Astrocyte (in vitro differentiated cells and primary cell): ENCODE data around the gene PTPRT. TPM values are rescaled to one million over a fixed set of nuclear protein-coding genes. Genes with fewer than 3 reads are reported as not detected.

Experiments used
- DNase-seq: peaks from one replicate; pipeline ENCODE4 v3.0.0-alpha.2; 2010; ENCODE audit warnings: low read depth
- FAIRE-seq: peaks from 2 replicates; lab custom pipeline; 2011; peaks lifted over from hg19 to GRCh38; lab: Jason Lieb, UNC
- H2AFZ ChIP-seq: 2 replicates; pipeline ENCODE4 v1.6.0; 2012; ENCODE audit warnings: low read depth, low read length, inconsistent platforms
- H3K27ac ChIP-seq: 2 replicates; pipeline ENCODE4 v1.5.1; 2011; ENCODE audit warnings: low read depth, low read length, inconsistent platforms
- H3K27me3 ChIP-seq: 2 replicates; pipeline ENCODE4 v1.6.0; 2011; ENCODE audit warnings: low read length, inconsistent platforms; ENCODE audit not compliant: insufficient read depth
- H3K36me3 ChIP-seq: 2 replicates; pipeline ENCODE4 v1.5.1; 2011; ENCODE audit warnings: low read length, inconsistent platforms; ENCODE audit not compliant: insufficient read depth
- H3K4me1 ChIP-seq: 2 replicates; pipeline ENCODE4 v1.5.1; 2011; ENCODE audit warnings: low read length, inconsistent platforms; ENCODE audit not compliant: insufficient read depth
- H3K4me2 ChIP-seq: 2 replicates; pipeline ENCODE4 v1.6.0; 2012; ENCODE audit warnings: low read length, inconsistent platforms
- H3K4me3 ChIP-seq: 2 replicates; pipeline ENCODE4 v1.5.1; 2011; ENCODE audit warnings: low read depth, mild to moderate bottlenecking, low read length, inconsistent platforms; ENCODE audit not compliant: insufficient read depth
- H3K79me2 ChIP-seq: 2 replicates; pipeline ENCODE4 v1.6.0; 2012; ENCODE audit warnings: mild to moderate bottlenecking, low read length, inconsistent platforms; ENCODE audit not compliant: insufficient read depth
- H3K9ac ChIP-seq: 2 replicates; pipeline ENCODE4 v1.6.0; 2012; ENCODE audit warnings: mild to moderate bottlenecking, low read length, inconsistent platforms
- H3K9me3 ChIP-seq: 2 replicates; pipeline ENCODE4 v1.5.1; 2012; ENCODE audit warnings: low read depth, mild to moderate bottlenecking, low read length, inconsistent platforms; ENCODE audit not compliant: insufficient read depth
- H4K20me1 ChIP-seq: 2 replicates; pipeline ENCODE4 v1.6.0; 2012; ENCODE audit warnings: low read length, inconsistent platforms; ENCODE audit not compliant: insufficient read depth
- H3K27ac Mint-ChIP-seq: one replicate; pipeline ENCODE4 v1.8.0; 2021; ENCODE audit warnings: mild to moderate bottlenecking, mixed read lengths; ENCODE audit not compliant: unreplicated experiment
- H3K27me3 Mint-ChIP-seq: one replicate; pipeline ENCODE4 v1.8.0; 2021; ENCODE audit warnings: low read depth, mixed read lengths; ENCODE audit not compliant: unreplicated experiment
- H3K36me3 Mint-ChIP-seq: one replicate; pipeline ENCODE4 v1.8.0; 2021; ENCODE audit warnings: low read depth, mixed read lengths; ENCODE audit not compliant: unreplicated experiment
- H3K4me1 Mint-ChIP-seq: one replicate; pipeline ENCODE4 v1.8.0; 2021; ENCODE audit warnings: low read depth, mixed read lengths; ENCODE audit not compliant: unreplicated experiment
- H3K4me3 Mint-ChIP-seq: one replicate; pipeline ENCODE4 v1.8.0; 2021; ENCODE audit warnings: mild to moderate bottlenecking, moderate library complexity, mixed read lengths; ENCODE audit not compliant: unreplicated experiment
- H3K9me3 Mint-ChIP-seq: one replicate; pipeline ENCODE4 v1.8.0; 2021; ENCODE audit warnings: mild to moderate bottlenecking, mixed read lengths; ENCODE audit not compliant: unreplicated experiment
- EZH2 ChIP-seq: IDR thresholded peaks from 2 replicates; pipeline ENCODE4 v1.6.1; 2012; ENCODE audit warnings: mild to moderate bottlenecking, low read length, inconsistent platforms; ENCODE audit not compliant: insufficient read depth
- total RNA-seq: library from RNA; stranded (reverse); gene quantifications from 2 replicates; pipeline ENCODE4 v1.2.1, GENCODE V29; 2021
- TF ChIP-seq, protein P1 (sequence below): IDR thresholded peaks from 2 replicates; pipeline ENCODE4 v1.5.1; 2011; ENCODE audit warnings: low read depth, mild to moderate bottlenecking, inconsistent platforms, low read length, moderate library complexity; ENCODE audit not compliant: insufficient read depth

The PTPRT gene
- total RNA-seq, 1 donor from 2014 or later, result 0.25 TPM

GRCh38 chr20:43058077-43058476 lies 131.6 kb downstream of the PTPRT start:
- Histone ChIP-seq H3K9ac (no peak overlapping the region), H2AFZ (no peak overlapping the region), H3K4me1 (no peaks in the 10 kb centered on the region), H3K27ac (no peak overlapping the region), H3K9me3 (peaks cover 4% of the 10 kb centered on the region), H3K4me2 (no peak overlapping the region), H3K79me2 (no peaks in the 10 kb centered on the region), H3K27me3 (no peaks in the 10 kb centered on the region), H3K36me3 (no peaks in the 10 kb centered on the region), H4K20me1 (no peaks in the 10 kb centered on the region), H3K4me3 (no peak overlapping the region)
- DNase-seq, result no peak
- H3K4me1 Mint-ChIP-seq, result no peaks in the 10 kb centered on the region
- FAIRE-seq, result no peak
- H3K4me3 Mint-ChIP-seq, result no peak overlapping the region
- H3K27ac Mint-ChIP-seq, result no peak overlapping the region
- no peaks in the 10 kb centered on the region for H3K27me3 Mint-ChIP-seq
- TF ChIP-seq EZH2, result no peak
- TF ChIP-seq, protein P1, sequence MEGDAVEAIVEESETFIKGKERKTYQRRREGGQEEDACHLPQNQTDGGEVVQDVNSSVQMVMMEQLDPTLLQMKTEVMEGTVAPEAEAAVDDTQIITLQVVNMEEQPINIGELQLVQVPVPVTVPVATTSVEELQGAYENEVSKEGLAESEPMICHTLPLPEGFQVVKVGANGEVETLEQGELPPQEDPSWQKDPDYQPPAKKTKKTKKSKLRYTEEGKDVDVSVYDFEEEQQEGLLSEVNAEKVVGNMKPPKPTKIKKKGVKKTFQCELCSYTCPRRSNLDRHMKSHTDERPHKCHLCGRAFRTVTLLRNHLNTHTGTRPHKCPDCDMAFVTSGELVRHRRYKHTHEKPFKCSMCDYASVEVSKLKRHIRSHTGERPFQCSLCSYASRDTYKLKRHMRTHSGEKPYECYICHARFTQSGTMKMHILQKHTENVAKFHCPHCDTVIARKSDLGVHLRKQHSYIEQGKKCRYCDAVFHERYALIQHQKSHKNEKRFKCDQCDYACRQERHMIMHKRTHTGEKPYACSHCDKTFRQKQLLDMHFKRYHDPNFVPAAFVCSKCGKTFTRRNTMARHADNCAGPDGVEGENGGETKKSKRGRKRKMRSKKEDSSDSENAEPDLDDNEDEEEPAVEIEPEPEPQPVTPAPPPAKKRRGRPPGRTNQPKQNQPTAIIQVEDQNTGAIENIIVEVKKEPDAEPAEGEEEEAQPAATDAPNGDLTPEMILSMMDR, result no peak
- no peaks in the 10 kb centered on the region for H3K36me3 Mint-ChIP-seq
- H3K9me3 Mint-ChIP-seq, result peaks cover 7% of the 10 kb centered on the region

DNA sequence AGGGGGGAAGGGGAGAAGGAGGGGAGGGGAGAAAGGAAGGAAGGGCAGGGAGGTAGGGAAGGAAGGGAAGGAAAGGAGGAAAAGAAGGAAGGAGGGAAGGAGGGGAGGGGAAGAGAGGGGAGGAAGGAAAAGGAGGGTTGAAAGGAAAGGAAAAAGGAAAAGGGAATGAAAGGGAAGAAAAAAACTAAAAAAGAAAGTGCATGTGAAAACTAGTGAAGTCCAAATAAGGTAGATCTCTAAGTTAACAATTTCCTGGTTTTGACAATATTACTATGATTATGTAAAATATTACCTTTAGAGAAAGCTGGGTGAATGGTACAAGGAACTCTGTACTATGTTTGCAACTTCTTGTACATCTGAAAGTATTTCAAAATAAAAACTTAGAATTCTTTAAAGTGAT lies 132.4 kb downstream of the PTPRT start:
- H4K20me1 ChIP-seq, result no peaks in the 10 kb centered on the region
- no peaks in the 10 kb centered on the region for H3K36me3 Mint-ChIP-seq
- no peaks in the 10 kb centered on the region for H3K36me3 ChIP-seq
- no peak overlapping the region for H3K27ac ChIP-seq
- H3K27me3 Mint-ChIP-seq, result no peaks in the 10 kb centered on the region
- H3K4me3 Mint-ChIP-seq, result no peak overlapping the region
- no peaks in the 10 kb centered on the region for H3K4me1 ChIP-seq
- peaks cover 8% of the 10 kb centered on the region for H3K9me3 Mint-ChIP-seq
- H3K27ac Mint-ChIP-seq, result no peak overlapping the region
- DNase-seq (no peak), FAIRE-seq (no peak)
- no peaks in the 10 kb centered on the region for H3K27me3 ChIP-seq
- no peak overlapping the region for H3K9ac ChIP-seq
- H3K4me3 ChIP-seq, result no peak overlapping the region
- no peaks in the 10 kb centered on the region for H3K4me1 Mint-ChIP-seq
- H3K9me3 ChIP-seq, result peaks cover 4% of the 10 kb centered on the region
- TF ChIP-seq, protein P1, result no peak
- TF ChIP-seq EZH2, result no peak
- no peaks in the 10 kb centered on the region for H3K79me2 ChIP-seq
- H2AFZ ChIP-seq, result no peak overlapping the region
- H3K4me2 ChIP-seq, result no peak overlapping the region

GRCh38 chr20:43055181-43055884 lies 134.4 kb downstream of the PTPRT start:
- H3K4me1 ChIP-seq, result no peaks in the 10 kb centered on the region
- FAIRE-seq (no peak), DNase-seq (no peak)
- Mint-ChIP-seq H3K4me3 (no peak overlapping the region), H3K9me3 (peaks cover 4% of the 10 kb centered on the region), H3K27ac (no peak overlapping the region), H3K4me1 (no peaks in the 10 kb centered on the region), H3K36me3 (no peaks in the 10 kb centered on the region), H3K27me3 (no peaks in the 10 kb centered on the region)
- H3K4me3 ChIP-seq, result no peak overlapping the region
- H3K27me3 ChIP-seq, result no peaks in the 10 kb centered on the region
- peaks cover 4% of the 10 kb centered on the region for H3K9me3 ChIP-seq
- H3K36me3 ChIP-seq, result no peaks in the 10 kb centered on the region
- H4K20me1 ChIP-seq, result no peaks in the 10 kb centered on the region
- H3K79me2 ChIP-seq, result no peaks in the 10 kb centered on the region
- no peak overlapping the region for H2AFZ ChIP-seq
- H3K27ac ChIP-seq, result no peak overlapping the region
- TF ChIP-seq, protein P1, result no peak
- no peak for TF ChIP-seq EZH2
- no peak overlapping the region for H3K4me2 ChIP-seq
- H3K9ac ChIP-seq, result no peak overlapping the region
